Fibroblast of mammary gland (primary cell): Measurements from ENCODE around the gene VEGFC.
A peak's percentile ranks its signal among the peaks of the same experiment; 100 is the strongest.

ENCODE experiments used
- DNase-seq: peaks from one replicate; pipeline ENCODE4 v3.0.0-alpha.2; 2010; ENCODE audit warnings: low read depth
- H3K4me3 ChIP-seq: 2 replicates; pipeline ENCODE4 v1.5.1; 2011; ENCODE audit warnings: low read depth, mild to moderate bottlenecking, low read length, moderate library complexity; ENCODE audit not compliant: control insufficient read depth
- TF ChIP-seq, protein P1 (sequence below): conservative IDR thresholded peaks from 2 replicates; pipeline ENCODE4 v1.5.1; 2011; ENCODE audit warnings: low read depth, low read length, inconsistent platforms; ENCODE audit not compliant: control insufficient read depth, insufficient read depth

The VEGFC gene

GRCh38 chr4:176792326-176793059 lies at the start of gene VEGFC:
Gene VEGFC (minus strand): TSS chr4:176792922. CDS start chr4:176792311, 611 bp downstream.
- H3K4me3 ChIP-seq, result peak within 1 kb of the TSS; percentile 94
- DNase-seq, result peak; percentile 70
- TF ChIP-seq, protein P1, sequence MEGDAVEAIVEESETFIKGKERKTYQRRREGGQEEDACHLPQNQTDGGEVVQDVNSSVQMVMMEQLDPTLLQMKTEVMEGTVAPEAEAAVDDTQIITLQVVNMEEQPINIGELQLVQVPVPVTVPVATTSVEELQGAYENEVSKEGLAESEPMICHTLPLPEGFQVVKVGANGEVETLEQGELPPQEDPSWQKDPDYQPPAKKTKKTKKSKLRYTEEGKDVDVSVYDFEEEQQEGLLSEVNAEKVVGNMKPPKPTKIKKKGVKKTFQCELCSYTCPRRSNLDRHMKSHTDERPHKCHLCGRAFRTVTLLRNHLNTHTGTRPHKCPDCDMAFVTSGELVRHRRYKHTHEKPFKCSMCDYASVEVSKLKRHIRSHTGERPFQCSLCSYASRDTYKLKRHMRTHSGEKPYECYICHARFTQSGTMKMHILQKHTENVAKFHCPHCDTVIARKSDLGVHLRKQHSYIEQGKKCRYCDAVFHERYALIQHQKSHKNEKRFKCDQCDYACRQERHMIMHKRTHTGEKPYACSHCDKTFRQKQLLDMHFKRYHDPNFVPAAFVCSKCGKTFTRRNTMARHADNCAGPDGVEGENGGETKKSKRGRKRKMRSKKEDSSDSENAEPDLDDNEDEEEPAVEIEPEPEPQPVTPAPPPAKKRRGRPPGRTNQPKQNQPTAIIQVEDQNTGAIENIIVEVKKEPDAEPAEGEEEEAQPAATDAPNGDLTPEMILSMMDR, result no peak

DNA sequence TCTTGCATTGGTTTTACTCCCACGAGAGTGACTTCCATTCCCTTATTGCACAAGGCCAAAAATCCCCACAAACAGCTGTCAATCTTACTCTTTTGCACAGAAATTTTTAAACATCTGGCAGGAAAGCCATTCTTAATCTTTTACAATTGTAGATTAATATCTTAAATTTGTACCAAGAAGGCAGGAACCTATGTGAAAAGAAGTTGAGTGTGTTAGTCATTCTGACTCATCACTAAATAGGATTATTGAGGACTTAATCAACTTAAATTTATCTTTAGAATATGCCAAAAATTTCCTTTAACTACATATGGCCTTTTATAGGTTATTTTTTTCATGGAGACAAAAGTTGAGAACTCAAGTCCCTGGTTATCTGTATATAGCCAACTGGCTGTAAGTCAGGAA lies 49.0 kb upstream of the VEGFC start:
- TF ChIP-seq, protein P1, result no peak
- no peak overlapping the region for H3K4me3 ChIP-seq

GRCh38 chr4:176840166-176840565 lies 47.4 kb upstream of the VEGFC start:
- no peak for DNase-seq
- no peak overlapping the region for H3K4me3 ChIP-seq
- TF ChIP-seq, protein P1, result no peak

More for the DNA sequence above, 49.0 kb upstream of the VEGFC start:
- DNase-seq, result peak; percentile 84

DNA sequence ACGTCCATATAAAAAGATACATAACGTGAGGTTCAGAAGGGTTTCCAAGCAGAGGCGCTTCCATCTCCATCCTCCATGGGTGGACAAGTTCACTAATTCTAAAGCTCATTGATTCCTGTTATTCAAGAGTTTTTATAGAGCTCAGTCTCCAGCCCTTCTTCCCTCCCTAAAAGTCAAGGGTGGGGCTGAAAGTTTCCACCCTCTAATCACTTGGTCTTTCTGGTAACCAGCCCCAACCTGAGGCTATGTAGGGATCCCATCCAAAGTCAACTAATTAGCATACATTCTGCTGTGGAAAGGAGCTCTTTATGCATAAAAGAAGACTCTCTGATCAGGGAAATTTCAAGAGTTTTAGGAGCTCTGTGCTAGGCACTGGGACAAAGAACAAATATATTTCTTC lies 46.9 kb upstream of the VEGFC start:
- DNase-seq, result peak; percentile 33
- TF ChIP-seq, protein P1, result no peak
- H3K4me3 ChIP-seq, result no peak overlapping the region

DNA sequence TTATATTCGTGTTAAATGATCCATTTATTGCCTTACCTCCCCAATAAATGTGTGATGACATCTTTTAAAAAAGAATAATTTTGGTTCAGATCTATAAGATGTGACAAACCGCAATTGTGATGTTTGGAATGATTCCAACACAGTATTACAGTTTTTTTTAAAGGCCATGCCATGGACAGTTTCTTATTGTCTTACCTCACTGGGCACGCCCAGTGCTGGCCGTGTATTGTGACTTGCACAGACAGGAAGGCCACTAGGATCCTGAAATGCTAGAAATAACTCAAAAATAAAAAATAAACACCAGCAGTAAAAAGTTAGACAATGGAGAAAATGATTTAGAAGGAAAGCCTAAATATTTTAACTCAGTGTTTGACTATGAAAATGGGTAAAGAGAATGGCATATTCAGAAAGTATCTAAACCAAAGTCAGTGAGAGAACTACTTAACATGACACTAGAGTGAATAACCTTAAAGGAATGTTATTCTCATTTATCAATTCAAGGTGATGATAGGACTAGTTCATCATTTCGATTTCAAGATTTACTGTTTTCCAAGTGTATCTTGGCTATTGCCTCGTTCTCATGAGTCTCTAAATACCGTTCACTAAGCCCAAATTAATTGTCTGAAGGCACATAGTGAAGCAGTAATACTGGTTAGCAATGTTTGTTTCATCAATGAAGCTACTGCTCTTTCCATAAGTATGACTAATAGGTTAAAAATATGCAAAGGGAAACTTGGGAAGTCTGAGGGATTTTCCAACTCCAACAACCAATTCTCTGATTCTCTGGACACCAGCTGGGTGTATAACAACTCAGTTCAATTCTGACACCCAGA lies 46.1 kb upstream of the VEGFC start:
- DNase-seq, result peak; percentile 97
- no peak overlapping the region for H3K4me3 ChIP-seq
- TF ChIP-seq, protein P1, result no peak

GRCh38 chr4:176837169-176837895 lies 44.6 kb upstream of the VEGFC start:
- TF ChIP-seq, protein P1, result no peak
- peak; percentile 31 for DNase-seq
- no peak overlapping the region for H3K4me3 ChIP-seq
